ENCODE data around the gene TMEM123. TPM values are rescaled to one million over a fixed set of nuclear protein-coding genes. Genes with fewer than 3 reads are reported as not detected.

Gene TMEM123
- total RNA-seq, 1 experiment from 2014 or later: 116 TPM

- no peak for TF ChIP-seq IRF1 (CRISPR knock-in tag; IDR thresholded peaks at IDR 0.05)
- TF ChIP-seq ZNF396 (CRISPR knock-in tag; IDR thresholded peaks at IDR 0.05; ENCODE audit: borderline replicate concordance): no peak
- no peak for TF ChIP-seq TEAD4 (CRISPR knock-in tag; IDR thresholded peaks at IDR 0.05)
- no peak for TF ChIP-seq ERG (CRISPR knock-in tag; IDR thresholded peaks at IDR 0.05)
- TF ChIP-seq SMAD4 (CRISPR knock-in tag; IDR thresholded peaks at IDR 0.05): no peak
- no peak for TF ChIP-seq MXD4 (CRISPR knock-in tag; IDR thresholded peaks at IDR 0.05; ENCODE audit: borderline replicate concordance)
- TF ChIP-seq GTF2I (CRISPR knock-in tag; conservative IDR thresholded peaks at IDR 0.05): no peak
- no peak for TF ChIP-seq TP53 (CRISPR knock-in tag; IDR thresholded peaks at IDR 0.05)
- TF ChIP-seq RELA (CRISPR knock-in tag; IDR thresholded peaks at IDR 0.05; ENCODE audit: borderline replicate concordance): no peak
- TF ChIP-seq ATF1 (CRISPR knock-in tag; IDR thresholded peaks at IDR 0.05): no peak
- no peak for TF ChIP-seq TEAD1 (CRISPR knock-in tag; IDR thresholded peaks at IDR 0.05)
Measured at GRCh38 chr11:102410382-102410784, 42.2 kb downstream of the TMEM123 start (continued).

GRCh38 chr11:102408339-102408738 is 44.2 kb downstream of the TMEM123 start:
- H3K4me3 Mint-ChIP-seq: no peak overlapping the region
- CTCF ChIA-PET: interaction anchor here (0.6 to 4.1 kb wide), 6 partner anchors 17 to 446 kb away, joined by 3 to 26 read pairs (median 4); no protein-coding TSS in a partner anchor

GRCh38 chr11:102407901-102408300 is 44.7 kb downstream of the TMEM123 start:
- CTCF ChIA-PET: interaction anchor here (0.6 to 4.1 kb wide), 6 partner anchors 17 to 447 kb away, joined by 3 to 26 read pairs (median 4); no protein-coding TSS in a partner anchor
- no peak for DNase-seq (ENCODE audit: low spot score)
- H3K36me3 Mint-ChIP-seq: peaks cover 4% of the 10 kb centered on the region
- ATAC-seq: no peak
- POLR2A ChIA-PET: no interaction called here
- TF ChIP-seq E2F4 (CRISPR knock-in tag; IDR thresholded peaks at IDR 0.05; ENCODE audit: borderline replicate concordance, low read depth) (no peak), GTF2I (CRISPR knock-in tag; conservative IDR thresholded peaks at IDR 0.05) (no peak), SMAD3 (CRISPR knock-in tag; IDR thresholded peaks at IDR 0.05; ENCODE audit: borderline replicate concordance) (no peak), CREM (CRISPR knock-in tag; IDR thresholded peaks at IDR 0.05) (no peak), ZNF263 (CRISPR knock-in tag; IDR thresholded peaks at IDR 0.05; ENCODE audit: low read depth) (no peak), E2F5 (CRISPR knock-in tag; IDR thresholded peaks at IDR 0.05) (no peak), CBFB (CRISPR knock-in tag; IDR thresholded peaks at IDR 0.05; ENCODE audit: low read depth) (no peak), FOXP1 (CRISPR knock-in tag; IDR thresholded peaks at IDR 0.05; ENCODE audit: borderline replicate concordance) (no peak), ZBTB43 (CRISPR knock-in tag; IDR thresholded peaks at IDR 0.05) (no peak)
- H3K27me3 Mint-ChIP-seq (ENCODE audit: low read depth): no peaks in the 10 kb centered on the region
- no peak overlapping the region for H3K27ac Mint-ChIP-seq
- no peaks in the 10 kb centered on the region for H3K9me3 Mint-ChIP-seq
- H3K4me3 Mint-ChIP-seq: no peak overlapping the region
- H3K4me1 Mint-ChIP-seq: peaks cover 10% of the 10 kb centered on the region

More at GRCh38 chr11:102408339-102408738, 44.2 kb downstream of the TMEM123 start:
- H3K27me3 Mint-ChIP-seq (ENCODE audit: low read depth): no peaks in the 10 kb centered on the region
- H3K4me1 Mint-ChIP-seq: peaks cover 10% of the 10 kb centered on the region
- TF ChIP-seq RELA (CRISPR knock-in tag; IDR thresholded peaks at IDR 0.05; ENCODE audit: borderline replicate concordance) (no peak), ATF6 (CRISPR knock-in tag; IDR thresholded peaks at IDR 0.05) (no peak)
- no peak for ATAC-seq
- H3K27ac Mint-ChIP-seq: no peak overlapping the region
- POLR2A ChIA-PET: no interaction called here
- no peak for DNase-seq (ENCODE audit: low spot score)
- H3K9me3 Mint-ChIP-seq: no peaks in the 10 kb centered on the region
- peaks cover 4% of the 10 kb centered on the region for H3K36me3 Mint-ChIP-seq
